ENCODE data around the gene ZKSCAN5.
"Not testable (repeated sequence)": the region's sequence is repeated elsewhere in the genome, so short reads cannot be mapped to it uniquely, and the experiment has no call there.

ZKSCAN5 gene

DNA sequence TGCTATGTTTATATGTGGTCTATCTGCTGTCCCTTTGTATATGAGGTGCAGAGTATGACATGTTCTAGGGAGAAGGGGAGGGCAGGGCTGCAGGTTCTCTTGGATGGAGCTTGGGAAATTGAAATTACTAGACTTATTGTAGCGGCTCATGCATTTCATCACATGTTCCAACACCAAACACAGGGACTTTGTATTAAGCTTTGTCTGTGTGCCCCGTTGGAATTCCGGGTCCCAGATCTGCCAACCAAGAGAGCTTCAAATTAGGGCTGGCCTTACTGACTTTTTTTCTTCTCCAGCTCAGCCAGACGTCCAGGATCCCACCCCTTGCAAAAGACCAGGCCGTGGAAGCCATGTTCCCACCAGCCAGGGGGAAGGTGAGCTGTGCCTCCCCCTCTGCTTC, 28.4 kb upstream of the ZKSCAN5 start:
- H3K4me1 ChIP-seq: peaks cover 6% of the 10 kb centered on the region; the same call in 1 of the 2 replicates
- no peak for DNase-seq (ENCODE audit: low spot score in 2 of 2)
- peaks cover 31% of the 10 kb centered on the region for H3K36me3 ChIP-seq (replicated peaks)
- H3K27me3 ChIP-seq (ENCODE audit: low read depth): no peaks in the 10 kb centered on the region
- no peaks in the 10 kb centered on the region for H3K9me3 ChIP-seq
- no peak overlapping the region for H3K4me3 ChIP-seq
- in situ Hi-C loops (cut with MboI; ENCODE audit: low sequenced_read_pairs): no loop called here

- H3K36me3 ChIP-seq (replicated peaks): peaks cover 42% of the 10 kb centered on the region
- no peak overlapping the region for H3K4me3 ChIP-seq
- H3K9me3 ChIP-seq: no peaks in the 10 kb centered on the region
- DNase-seq (ENCODE audit: low spot score in 2 of 2): no peak
- no peaks in the 10 kb centered on the region for H3K27me3 ChIP-seq (ENCODE audit: low read depth)
- in situ Hi-C loops (cut with MboI; ENCODE audit: low sequenced_read_pairs): no loop called here
- peaks cover 4% of the 10 kb centered on the region; the same call in 1 of the 2 replicates for H3K4me1 ChIP-seq
These were observed 25.7 kb upstream of the ZKSCAN5 start for GRCh38 chr7:99478464-99479440.

GRCh38 chr7:99485094-99485493, 19.4 kb upstream of the ZKSCAN5 start:
- Histone ChIP-seq H3K4me3 (no peak overlapping the region), H3K9me3 (no peaks in the 10 kb centered on the region), H3K4me1 (no peaks in the 10 kb centered on the region), H3K36me3 (replicated peaks) (peaks cover 27% of the 10 kb centered on the region), H3K27me3 (ENCODE audit: low read depth) (no peaks in the 10 kb centered on the region)
- DNase-seq (ENCODE audit: low spot score in 2 of 2): no peak
- in situ Hi-C loops (cut with MboI; ENCODE audit: low sequenced_read_pairs): no loop called here

DNA sequence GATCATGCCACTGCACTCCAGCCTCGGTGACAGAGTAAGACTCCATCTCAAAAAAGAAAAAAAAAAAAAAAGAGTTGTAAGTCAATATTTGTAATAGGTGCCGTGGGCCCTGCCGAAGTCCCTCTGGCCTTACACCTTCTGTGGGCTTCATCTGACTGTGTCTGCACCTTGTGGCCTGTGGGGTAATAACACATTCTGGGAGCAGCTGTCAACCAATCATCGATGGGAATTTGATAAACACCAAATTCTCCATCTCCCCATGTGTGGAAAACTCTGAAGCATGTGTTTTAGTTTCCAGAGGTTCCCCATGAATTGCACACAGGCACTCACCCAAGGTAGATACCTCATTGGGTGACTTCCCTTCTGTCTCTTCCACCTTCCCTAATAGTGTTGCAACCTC, 15.2 kb upstream of the ZKSCAN5 start:
- H3K27me3 ChIP-seq (ENCODE audit: low read depth): no peaks in the 10 kb centered on the region
- no peaks in the 10 kb centered on the region for H3K4me1 ChIP-seq
- H3K4me3 ChIP-seq: no peak overlapping the region
- DNase-seq (ENCODE audit: low spot score in 2 of 2): no peak
- H3K9me3 ChIP-seq: peaks cover under 1% of the 10 kb centered on the region
- in situ Hi-C loops (cut with MboI; ENCODE audit: low sequenced_read_pairs): no loop called here
- peaks cover 21% of the 10 kb centered on the region for H3K36me3 ChIP-seq (replicated peaks)

DNA sequence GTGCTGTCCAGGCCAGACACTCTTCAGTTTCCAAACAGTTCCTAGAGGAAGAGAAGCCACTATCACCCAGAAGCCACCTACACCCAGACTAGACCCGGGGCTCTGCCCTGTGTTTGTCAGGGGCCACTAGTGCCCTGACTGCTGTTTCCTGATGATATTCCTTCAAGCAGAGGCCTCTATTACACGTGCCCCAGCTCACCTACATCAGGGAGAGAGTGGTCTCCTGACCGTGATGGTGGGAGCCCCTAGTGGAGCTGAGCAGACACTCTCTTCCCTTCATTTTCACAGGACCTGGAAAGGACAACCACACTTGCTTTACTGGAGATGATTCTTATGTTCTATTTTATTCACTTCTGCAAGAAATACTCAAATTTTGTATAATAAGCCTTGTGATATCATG, 13.6 kb upstream of the ZKSCAN5 start:
- no peaks in the 10 kb centered on the region for H3K4me1 ChIP-seq
- peaks cover 37% of the 10 kb centered on the region for H3K36me3 ChIP-seq (replicated peaks)
- no peaks in the 10 kb centered on the region for H3K27me3 ChIP-seq (ENCODE audit: low read depth)
- no peak for DNase-seq (ENCODE audit: low spot score in 2 of 2)
- in situ Hi-C loops (cut with MboI; ENCODE audit: low sequenced_read_pairs): no loop called here
- H3K4me3 ChIP-seq: no peak overlapping the region
- H3K9me3 ChIP-seq: peaks cover 9% of the 10 kb centered on the region

- no peak for DNase-seq (ENCODE audit: low spot score in 2 of 2)
- H3K27me3 ChIP-seq (ENCODE audit: low read depth): no peaks in the 10 kb centered on the region
- in situ Hi-C loops (cut with MboI; ENCODE audit: low sequenced_read_pairs): no loop called here
- H3K4me1 ChIP-seq: peaks cover 8% of the 10 kb centered on the region; the same call in 1 of the 2 replicates
- H3K4me3 ChIP-seq: no peak overlapping the region
- peaks cover 9% of the 10 kb centered on the region for H3K9me3 ChIP-seq
- H3K36me3 ChIP-seq (replicated peaks): peaks cover 45% of the 10 kb centered on the region
These were observed 10.6 kb upstream of the ZKSCAN5 start for GRCh38 chr7:99493823-99494222.

DNA sequence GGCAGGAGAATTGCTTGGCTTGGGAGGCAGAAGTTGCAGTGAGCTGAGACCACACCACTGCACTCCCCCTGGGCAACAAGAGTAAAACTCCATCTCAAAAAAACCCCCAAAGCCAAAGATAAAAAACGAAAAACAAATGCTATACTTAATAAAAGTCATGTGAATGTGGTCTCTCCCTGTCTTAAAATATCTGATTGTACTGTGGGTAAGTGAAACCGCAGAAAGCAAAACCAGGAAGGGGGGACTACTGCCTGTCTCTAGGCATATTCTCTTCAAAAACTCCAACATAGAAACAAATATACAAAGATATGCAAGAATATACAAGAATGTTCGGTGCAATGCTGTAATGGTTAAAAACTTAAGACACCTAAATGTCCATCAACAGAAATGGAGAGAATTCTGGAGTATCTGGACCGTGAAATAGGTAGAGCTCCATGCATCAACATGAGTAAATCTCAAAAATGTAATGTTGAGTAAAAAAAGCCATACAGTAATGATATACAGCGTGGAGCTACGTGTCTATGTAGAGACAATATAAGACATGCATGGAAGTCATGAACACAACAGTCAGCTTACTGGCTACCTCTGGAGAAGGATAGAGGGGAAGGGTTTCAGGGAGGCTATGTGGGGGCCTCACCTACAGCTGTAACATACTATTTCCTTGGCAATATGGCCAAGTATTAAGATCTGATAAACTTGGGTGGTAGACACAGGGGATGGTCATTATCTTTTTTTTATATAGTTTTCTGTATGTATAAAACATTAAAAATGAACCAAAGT, 6.5 kb upstream of the ZKSCAN5 start:
- Histone ChIP-seq H3K36me3 (replicated peaks) (peaks cover 37% of the 10 kb centered on the region), H3K4me3 (peak overlapping the region; percentile 93), H3K4me1 (peaks cover 8% of the 10 kb centered on the region; the same call in 1 of the 2 replicates), H3K9me3 (peaks cover 9% of the 10 kb centered on the region), H3K27me3 (ENCODE audit: low read depth) (no peaks in the 10 kb centered on the region)
- in situ Hi-C loops (cut with MboI; ENCODE audit: low sequenced_read_pairs): no loop called here
- DNase-seq (ENCODE audit: low spot score in 2 of 2): no peak

DNA sequence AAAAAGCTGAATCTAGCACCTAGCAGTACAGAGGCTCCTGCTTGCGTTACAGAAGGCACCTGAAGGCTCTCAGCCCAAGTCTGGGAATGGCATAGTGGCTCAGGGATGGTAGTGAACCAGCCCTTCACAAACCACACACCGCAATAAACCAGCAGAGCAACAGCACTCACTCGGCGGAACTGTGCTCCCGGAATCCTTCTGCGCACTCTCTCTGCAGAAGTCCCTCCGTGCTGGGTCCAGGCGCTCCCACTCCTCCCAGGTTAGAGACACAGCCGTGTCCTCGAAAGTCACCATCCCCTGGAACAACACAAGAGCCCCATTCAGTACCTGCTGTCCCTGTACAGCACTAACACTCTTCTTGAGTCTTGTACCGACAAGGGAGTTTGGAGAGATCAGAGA, 5.9 kb upstream of the ZKSCAN5 start:
- H3K4me3 ChIP-seq: peak overlapping the region; percentile 93
- H3K4me1 ChIP-seq: peaks cover 8% of the 10 kb centered on the region; the same call in 1 of the 2 replicates
- in situ Hi-C loops (cut with MboI; ENCODE audit: low sequenced_read_pairs): no loop called here
- peaks cover 31% of the 10 kb centered on the region for H3K36me3 ChIP-seq (replicated peaks)
- H3K9me3 ChIP-seq: peaks cover 9% of the 10 kb centered on the region
- DNase-seq (ENCODE audit: low spot score in 2 of 2): peak in 1 of 2 experiments; percentile 30
- no peaks in the 10 kb centered on the region for H3K27me3 ChIP-seq (ENCODE audit: low read depth)

DNA sequence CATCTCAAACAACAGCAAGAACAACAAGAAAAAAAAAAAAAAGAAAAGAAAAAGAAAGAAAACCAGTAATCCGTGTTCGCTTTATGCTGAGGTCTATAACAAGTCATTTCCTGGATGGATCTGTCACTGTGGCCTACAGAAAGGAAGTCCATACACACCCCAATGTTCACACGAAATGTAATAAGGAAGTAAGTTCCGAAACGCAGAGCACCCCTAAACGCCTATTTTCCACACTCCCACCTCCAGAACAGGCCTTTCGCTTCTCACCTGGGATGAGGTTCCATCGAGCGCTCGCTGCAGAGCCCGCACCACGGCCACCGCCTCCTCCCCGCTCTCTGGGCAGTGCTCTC, 5.1 kb upstream of the ZKSCAN5 start:
- in situ Hi-C loops (cut with MboI; ENCODE audit: low sequenced_read_pairs): no loop called here
- DNase-seq (ENCODE audit: low spot score in 2 of 2): no peak
- H3K36me3 ChIP-seq (replicated peaks): peaks cover 23% of the 10 kb centered on the region
- peaks cover 13% of the 10 kb centered on the region; the same call in 1 of the 2 replicates for H3K4me1 ChIP-seq
- peaks cover 8% of the 10 kb centered on the region for H3K9me3 ChIP-seq
- H3K27me3 ChIP-seq (ENCODE audit: low read depth): no peaks in the 10 kb centered on the region
- peak overlapping the region; percentile 93 for H3K4me3 ChIP-seq

- in situ Hi-C loops (cut with MboI; ENCODE audit: low sequenced_read_pairs): no loop called here
- H3K36me3 ChIP-seq (replicated peaks): peaks cover 17% of the 10 kb centered on the region
- H3K27me3 ChIP-seq (ENCODE audit: low read depth): no peaks in the 10 kb centered on the region
- peaks cover 13% of the 10 kb centered on the region; the same call in 1 of the 2 replicates for H3K4me1 ChIP-seq
- H3K4me3 ChIP-seq: peak within 1 kb of the TSS; percentile 93
- peak; percentile 89 to 94 for DNase-seq (ENCODE audit: low spot score in 2 of 2)
- H3K9me3 ChIP-seq: peaks cover 1% of the 10 kb centered on the region
These were observed 4.5 kb upstream of the ZKSCAN5 start, which contains the start of gene ZNF394 for GRCh38 chr7:99499721-99500636. Gene ZNF394, minus strand, starts transcription at chr7:99500281. Its CDS starts 188 bp downstream, at chr7:99500093.

- no peak for DNase-seq (ENCODE audit: low spot score in 2 of 2)
- H3K27me3 ChIP-seq (ENCODE audit: low read depth): no peaks in the 10 kb centered on the region
- in situ Hi-C loops (cut with MboI; ENCODE audit: low sequenced_read_pairs): no loop called here
- peak overlapping the region; percentile 93 for H3K4me3 ChIP-seq
- no peaks in the 10 kb centered on the region for H3K9me3 ChIP-seq
- H3K4me1 ChIP-seq: peaks cover 13% of the 10 kb centered on the region; the same call in 1 of the 2 replicates
- peaks cover 10% of the 10 kb centered on the region for H3K36me3 ChIP-seq (replicated peaks)
These were observed 3.8 kb upstream of the ZKSCAN5 start for GRCh38 chr7:99500637-99501009.

DNA sequence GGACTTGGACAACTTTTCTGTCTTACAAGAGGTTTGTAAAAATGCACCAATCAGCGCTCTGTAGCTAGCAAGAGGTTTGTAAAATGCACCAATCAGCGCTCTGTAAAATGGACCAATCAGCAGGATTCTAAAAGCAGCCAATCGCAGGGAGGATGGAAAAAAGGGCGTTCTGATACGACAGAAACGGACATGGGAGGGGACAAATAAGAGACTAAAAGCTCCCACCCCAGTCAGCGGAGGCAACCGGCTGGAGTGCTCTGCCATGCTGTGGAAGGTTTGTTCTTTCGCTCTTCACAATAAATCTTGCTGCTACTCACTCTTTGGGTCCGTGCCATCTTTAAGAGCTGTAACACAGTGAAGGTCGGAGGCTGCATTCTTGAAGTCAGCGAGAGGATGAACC, 3.2 kb upstream of the ZKSCAN5 start:
- H3K27me3 ChIP-seq (ENCODE audit: low read depth); H3K36me3 ChIP-seq (replicated peaks); H3K4me3 ChIP-seq; in situ Hi-C loops (cut with MboI; ENCODE audit: low sequenced_read_pairs); H3K9me3 ChIP-seq: not testable (repeated sequence)
- DNase-seq (ENCODE audit: low spot score in 2 of 2): peak in 1 of 2 experiments; percentile 18
- peaks cover 15% of the 10 kb centered on the region for H3K4me1 ChIP-seq

DNA sequence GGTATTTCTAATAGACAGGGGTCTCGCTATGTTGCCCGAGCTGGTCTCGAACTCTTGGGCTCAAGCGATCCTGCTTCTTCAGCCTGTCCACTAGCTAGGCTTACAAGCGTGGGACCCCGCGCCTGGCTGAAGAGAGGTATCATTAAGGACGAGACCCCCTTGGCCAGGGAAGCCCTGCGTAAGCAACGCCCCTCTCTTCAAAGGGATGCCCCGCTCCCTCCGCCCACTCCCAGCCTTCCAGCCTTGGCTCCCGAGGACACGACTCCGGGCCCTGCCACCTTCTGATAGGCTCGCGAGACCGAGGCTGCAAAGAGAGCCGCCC, 220 bp upstream of the ZKSCAN5 start:
- Histone ChIP-seq H3K9me3 (no peaks in the 10 kb centered on the region), H3K27me3 (ENCODE audit: low read depth) (no peaks in the 10 kb centered on the region), H3K36me3 (replicated peaks) (no peaks in the 10 kb centered on the region; the same call in 1 of the 2 replicates), H3K4me1 (peaks cover 12% of the 10 kb centered on the region; the same call in 1 of the 2 replicates), H3K4me3 (peak overlapping the region; percentile 84)
- peak; percentile 97 to 99 for DNase-seq (ENCODE audit: low spot score in 2 of 2)
- in situ Hi-C loops (cut with MboI; ENCODE audit: low sequenced_read_pairs): no loop called here

Measured in HAP-1 (cell line).